ENCODE results near the gene SPATA24. TPM values are rescaled to one million over a fixed set of nuclear protein-coding genes. Genes with fewer than 3 reads are reported as not detected.

The SPATA24 gene
- total and polyA plus RNA-seq, 4 donors, result 1.8 to 2.7 (median 2.5) TPM

DNA sequence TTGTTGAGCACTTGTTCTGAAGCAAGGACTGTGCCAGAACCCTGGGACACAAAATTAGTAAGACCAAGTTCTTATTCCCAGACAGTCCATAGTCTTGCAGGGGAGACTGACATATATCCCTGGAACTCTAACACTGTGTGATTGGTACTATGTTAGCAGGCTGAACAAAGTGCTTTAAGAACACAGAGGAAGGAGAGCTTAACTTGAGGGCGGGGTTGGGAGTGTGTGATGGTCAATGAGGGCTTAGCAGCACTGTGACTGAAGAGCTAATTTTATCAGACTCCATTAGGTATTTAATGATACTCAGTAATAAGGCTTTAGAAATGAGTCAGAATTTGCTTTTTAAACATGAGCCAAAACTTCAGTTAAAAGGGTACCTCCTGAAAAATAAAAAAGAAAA lies 14.9 kb upstream of the SPATA24 start:
- no peak overlapping the region for H3K27ac ChIP-seq (ENCODE audit: low read depth in 1 of 2, low read length in 2 of 2)
- TF ChIP-seq, protein P1, sequence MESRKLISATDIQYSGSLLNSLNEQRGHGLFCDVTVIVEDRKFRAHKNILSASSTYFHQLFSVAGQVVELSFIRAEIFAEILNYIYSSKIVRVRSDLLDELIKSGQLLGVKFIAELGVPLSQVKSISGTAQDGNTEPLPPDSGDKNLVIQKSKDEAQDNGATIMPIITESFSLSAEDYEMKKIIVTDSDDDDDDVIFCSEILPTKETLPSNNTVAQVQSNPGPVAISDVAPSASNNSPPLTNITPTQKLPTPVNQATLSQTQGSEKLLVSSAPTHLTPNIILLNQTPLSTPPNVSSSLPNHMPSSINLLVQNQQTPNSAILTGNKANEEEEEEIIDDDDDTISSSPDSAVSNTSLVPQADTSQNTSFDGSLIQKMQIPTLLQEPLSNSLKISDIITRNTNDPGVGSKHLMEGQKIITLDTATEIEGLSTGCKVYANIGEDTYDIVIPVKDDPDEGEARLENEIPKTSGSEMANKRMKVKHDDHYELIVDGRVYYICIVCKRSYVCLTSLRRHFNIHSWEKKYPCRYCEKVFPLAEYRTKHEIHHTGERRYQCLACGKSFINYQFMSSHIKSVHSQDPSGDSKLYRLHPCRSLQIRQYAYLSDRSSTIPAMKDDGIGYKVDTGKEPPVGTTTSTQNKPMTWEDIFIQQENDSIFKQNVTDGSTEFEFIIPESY (IDR thresholded peaks at IDR 0.05), result no peak
- TF ChIP-seq, protein P2, sequence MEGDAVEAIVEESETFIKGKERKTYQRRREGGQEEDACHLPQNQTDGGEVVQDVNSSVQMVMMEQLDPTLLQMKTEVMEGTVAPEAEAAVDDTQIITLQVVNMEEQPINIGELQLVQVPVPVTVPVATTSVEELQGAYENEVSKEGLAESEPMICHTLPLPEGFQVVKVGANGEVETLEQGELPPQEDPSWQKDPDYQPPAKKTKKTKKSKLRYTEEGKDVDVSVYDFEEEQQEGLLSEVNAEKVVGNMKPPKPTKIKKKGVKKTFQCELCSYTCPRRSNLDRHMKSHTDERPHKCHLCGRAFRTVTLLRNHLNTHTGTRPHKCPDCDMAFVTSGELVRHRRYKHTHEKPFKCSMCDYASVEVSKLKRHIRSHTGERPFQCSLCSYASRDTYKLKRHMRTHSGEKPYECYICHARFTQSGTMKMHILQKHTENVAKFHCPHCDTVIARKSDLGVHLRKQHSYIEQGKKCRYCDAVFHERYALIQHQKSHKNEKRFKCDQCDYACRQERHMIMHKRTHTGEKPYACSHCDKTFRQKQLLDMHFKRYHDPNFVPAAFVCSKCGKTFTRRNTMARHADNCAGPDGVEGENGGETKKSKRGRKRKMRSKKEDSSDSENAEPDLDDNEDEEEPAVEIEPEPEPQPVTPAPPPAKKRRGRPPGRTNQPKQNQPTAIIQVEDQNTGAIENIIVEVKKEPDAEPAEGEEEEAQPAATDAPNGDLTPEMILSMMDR (IDR thresholded peaks at IDR 0.05; ENCODE audit: low read depth, low read length, missing input control), result no peak
- TF ChIP-seq EGR1 (IDR thresholded peaks at IDR 0.05; ENCODE audit: low read depth in 2 of 2) (no peak), RXRA (IDR thresholded peaks at IDR 0.05) (no peak), GABPA (IDR thresholded peaks at IDR 0.05 in 1 of 2, conservative IDR thresholded peaks at IDR 0.05 in 1 of 2) (no peak), JUND (IDR thresholded peaks at IDR 0.05) (no peak), HNF4G (IDR thresholded peaks at IDR 0.05) (no peak), FOXA2 (IDR thresholded peaks at IDR 0.05) (no peak), HNF4A (conservative IDR thresholded peaks at IDR 0.05) (no peak), RAD21 (IDR thresholded peaks at IDR 0.05) (no peak), FOXA1 (IDR thresholded peaks at IDR 0.05) (no peak)
- TF ChIP-seq, protein P3, sequence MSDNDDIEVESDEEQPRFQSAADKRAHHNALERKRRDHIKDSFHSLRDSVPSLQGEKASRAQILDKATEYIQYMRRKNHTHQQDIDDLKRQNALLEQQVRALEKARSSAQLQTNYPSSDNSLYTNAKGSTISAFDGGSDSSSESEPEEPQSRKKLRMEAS (IDR thresholded peaks at IDR 0.05), result no peak
- TF ChIP-seq, protein P4, sequence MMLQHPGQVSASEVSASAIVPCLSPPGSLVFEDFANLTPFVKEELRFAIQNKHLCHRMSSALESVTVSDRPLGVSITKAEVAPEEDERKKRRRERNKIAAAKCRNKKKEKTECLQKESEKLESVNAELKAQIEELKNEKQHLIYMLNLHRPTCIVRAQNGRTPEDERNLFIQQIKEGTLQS (IDR thresholded peaks at IDR 0.05), result no peak
- H3K9me3 ChIP-seq (ENCODE audit: control insufficient read depth in 4 of 4, low read length in 3 of 4), result no peaks in the 10 kb centered on the region
- peaks cover 0 to 3% (median 0%) of the 10 kb centered on the region in 4 donors for H3K4me1 ChIP-seq (ENCODE audit: control insufficient read depth in 4 of 4, insufficient read depth in 4 of 4, low read length in 3 of 4)
- H3K9ac ChIP-seq (ENCODE audit: low read depth in 1 of 2, low read length in 2 of 2), result no peak overlapping the region
- H3K4me3 ChIP-seq (ENCODE audit: low read depth in 1 of 3, low read length in 3 of 3), result no peak overlapping the region
- H3K36me3 ChIP-seq (ENCODE audit: control insufficient read depth in 4 of 4, insufficient read depth in 3 of 4, low read depth in 1 of 4, low read length in 3 of 4), result no peaks in the 10 kb centered on the region
- no peaks in the 10 kb centered on the region for H3K27me3 ChIP-seq (ENCODE audit: control insufficient read depth in 4 of 4, insufficient read depth in 4 of 4, low read length in 3 of 4)
- no peak for DNase-seq (ENCODE audit: low spot score)
- WGBS, result 88% methylated on average over 1 of the region's 1 CpG

DNA sequence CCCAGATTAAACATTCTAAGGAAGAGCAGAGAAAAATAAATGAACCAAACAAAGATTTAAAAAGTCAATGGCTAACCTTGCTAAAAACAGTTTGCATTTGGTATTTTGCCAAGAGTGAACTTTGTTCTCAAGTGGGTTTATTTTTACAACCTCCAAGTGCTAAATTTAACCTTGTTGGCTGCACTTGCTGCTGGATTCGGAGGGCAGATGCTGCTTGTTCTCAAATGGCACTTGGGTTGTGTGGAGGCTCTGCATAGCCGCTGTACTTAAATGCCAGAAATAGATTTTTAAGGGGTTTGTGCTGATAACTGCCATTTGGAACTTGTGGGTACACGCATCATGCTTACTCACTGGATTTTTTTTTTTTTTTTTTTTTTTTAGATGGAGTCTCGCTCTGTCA lies 13.3 kb upstream of the SPATA24 start:
- H3K9me3 ChIP-seq (ENCODE audit: control insufficient read depth in 4 of 4, low read length in 3 of 4), result no peaks in the 10 kb centered on the region
- H3K9ac ChIP-seq (ENCODE audit: low read depth in 1 of 2, low read length in 2 of 2), result no peak overlapping the region
- no peak overlapping the region for H3K4me3 ChIP-seq (ENCODE audit: low read depth in 1 of 3, low read length in 3 of 3)
- H3K27ac ChIP-seq (ENCODE audit: low read depth in 1 of 2, low read length in 2 of 2), result no peak overlapping the region
- 62% methylated on average over 4 of the region's 4 CpGs for WGBS
- no peaks in the 10 kb centered on the region for H3K36me3 ChIP-seq (ENCODE audit: control insufficient read depth in 4 of 4, insufficient read depth in 3 of 4, low read depth in 1 of 4, low read length in 3 of 4)
- H3K4me1 ChIP-seq (ENCODE audit: control insufficient read depth in 4 of 4, insufficient read depth in 4 of 4, low read length in 3 of 4), result peaks cover 0 to 3% (median 0%) of the 10 kb centered on the region in 4 donors
- TF ChIP-seq FOXA1 (IDR thresholded peaks at IDR 0.05) (no peak), JUND (IDR thresholded peaks at IDR 0.05) (no peak), RAD21 (IDR thresholded peaks at IDR 0.05) (no peak), EGR1 (IDR thresholded peaks at IDR 0.05; ENCODE audit: low read depth in 2 of 2) (no peak), YY1 (IDR thresholded peaks at IDR 0.05) (no peak), NR2F2 (IDR thresholded peaks at IDR 0.05) (peak; percentile 51)
- TF ChIP-seq, protein P5, sequence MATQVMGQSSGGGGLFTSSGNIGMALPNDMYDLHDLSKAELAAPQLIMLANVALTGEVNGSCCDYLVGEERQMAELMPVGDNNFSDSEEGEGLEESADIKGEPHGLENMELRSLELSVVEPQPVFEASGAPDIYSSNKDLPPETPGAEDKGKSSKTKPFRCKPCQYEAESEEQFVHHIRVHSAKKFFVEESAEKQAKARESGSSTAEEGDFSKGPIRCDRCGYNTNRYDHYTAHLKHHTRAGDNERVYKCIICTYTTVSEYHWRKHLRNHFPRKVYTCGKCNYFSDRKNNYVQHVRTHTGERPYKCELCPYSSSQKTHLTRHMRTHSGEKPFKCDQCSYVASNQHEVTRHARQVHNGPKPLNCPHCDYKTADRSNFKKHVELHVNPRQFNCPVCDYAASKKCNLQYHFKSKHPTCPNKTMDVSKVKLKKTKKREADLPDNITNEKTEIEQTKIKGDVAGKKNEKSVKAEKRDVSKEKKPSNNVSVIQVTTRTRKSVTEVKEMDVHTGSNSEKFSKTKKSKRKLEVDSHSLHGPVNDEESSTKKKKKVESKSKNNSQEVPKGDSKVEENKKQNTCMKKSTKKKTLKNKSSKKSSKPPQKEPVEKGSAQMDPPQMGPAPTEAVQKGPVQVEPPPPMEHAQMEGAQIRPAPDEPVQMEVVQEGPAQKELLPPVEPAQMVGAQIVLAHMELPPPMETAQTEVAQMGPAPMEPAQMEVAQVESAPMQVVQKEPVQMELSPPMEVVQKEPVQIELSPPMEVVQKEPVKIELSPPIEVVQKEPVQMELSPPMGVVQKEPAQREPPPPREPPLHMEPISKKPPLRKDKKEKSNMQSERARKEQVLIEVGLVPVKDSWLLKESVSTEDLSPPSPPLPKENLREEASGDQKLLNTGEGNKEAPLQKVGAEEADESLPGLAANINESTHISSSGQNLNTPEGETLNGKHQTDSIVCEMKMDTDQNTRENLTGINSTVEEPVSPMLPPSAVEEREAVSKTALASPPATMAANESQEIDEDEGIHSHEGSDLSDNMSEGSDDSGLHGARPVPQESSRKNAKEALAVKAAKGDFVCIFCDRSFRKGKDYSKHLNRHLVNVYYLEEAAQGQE (IDR thresholded peaks at IDR 0.05), result no peak
- TF ChIP-seq, protein P1 (IDR thresholded peaks at IDR 0.05), result no peak
- TF ChIP-seq, protein P4 (IDR thresholded peaks at IDR 0.05), result no peak
- DNase-seq (ENCODE audit: low spot score), result no peak
- no peaks in the 10 kb centered on the region for H3K27me3 ChIP-seq (ENCODE audit: control insufficient read depth in 4 of 4, insufficient read depth in 4 of 4, low read length in 3 of 4)
